Astrocyte (in vitro differentiated cells and primary cell): ENCODE data around the gene INPPL1.

Source experiments
- EZH2 ChIP-seq: IDR thresholded peaks from 2 replicates; pipeline ENCODE4 v1.6.1; 2012; ENCODE audit warnings: mild to moderate bottlenecking, low read length, inconsistent platforms; ENCODE audit not compliant: insufficient read depth
- TF ChIP-seq, protein P1 (sequence below): IDR thresholded peaks from 2 replicates; pipeline ENCODE4 v1.5.1; 2011; ENCODE audit warnings: low read depth, mild to moderate bottlenecking, inconsistent platforms, low read length, moderate library complexity; ENCODE audit not compliant: insufficient read depth

DNA sequence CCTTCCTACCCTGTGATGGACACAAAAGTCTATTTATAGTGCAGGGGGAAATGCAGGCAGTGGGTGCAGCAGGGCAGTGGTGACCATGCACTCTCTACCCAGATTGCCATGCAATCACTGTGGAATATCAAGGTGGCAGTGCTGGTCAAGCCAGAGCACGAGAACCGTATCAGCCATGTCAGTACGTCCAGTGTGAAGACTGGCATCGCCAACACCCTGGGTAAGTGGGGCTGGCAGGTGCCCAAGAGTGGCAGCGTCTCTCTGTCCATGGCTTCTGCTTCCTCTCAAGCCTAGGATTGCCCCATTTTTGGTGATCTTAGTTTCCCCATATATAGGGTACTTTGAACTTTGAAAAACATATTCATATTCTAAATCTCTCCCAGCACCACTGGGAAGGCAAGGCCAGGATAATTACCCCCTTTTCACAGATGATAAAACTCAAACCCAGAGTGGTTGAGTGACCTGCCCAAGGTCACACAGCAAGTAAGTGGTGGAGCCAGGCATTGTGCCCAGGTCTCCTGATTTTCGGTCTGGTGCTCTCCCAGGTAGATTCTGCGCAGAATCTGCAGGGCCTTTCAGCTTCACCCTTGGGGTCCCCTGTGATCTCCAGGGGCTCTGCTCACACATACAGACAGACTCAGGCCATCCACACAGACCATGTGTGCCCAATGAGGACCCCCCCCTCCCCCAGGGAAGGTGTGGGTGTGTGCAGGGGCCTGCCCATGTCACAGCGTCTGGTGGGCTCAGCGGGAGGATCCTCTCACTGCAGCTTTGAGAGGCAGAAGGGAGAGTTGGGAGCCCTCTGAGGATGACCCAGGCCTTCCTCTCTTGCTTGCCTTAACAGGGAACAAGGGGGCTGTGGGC, 7.1 kb downstream of the INPPL1 start:
- TF ChIP-seq, protein P1, sequence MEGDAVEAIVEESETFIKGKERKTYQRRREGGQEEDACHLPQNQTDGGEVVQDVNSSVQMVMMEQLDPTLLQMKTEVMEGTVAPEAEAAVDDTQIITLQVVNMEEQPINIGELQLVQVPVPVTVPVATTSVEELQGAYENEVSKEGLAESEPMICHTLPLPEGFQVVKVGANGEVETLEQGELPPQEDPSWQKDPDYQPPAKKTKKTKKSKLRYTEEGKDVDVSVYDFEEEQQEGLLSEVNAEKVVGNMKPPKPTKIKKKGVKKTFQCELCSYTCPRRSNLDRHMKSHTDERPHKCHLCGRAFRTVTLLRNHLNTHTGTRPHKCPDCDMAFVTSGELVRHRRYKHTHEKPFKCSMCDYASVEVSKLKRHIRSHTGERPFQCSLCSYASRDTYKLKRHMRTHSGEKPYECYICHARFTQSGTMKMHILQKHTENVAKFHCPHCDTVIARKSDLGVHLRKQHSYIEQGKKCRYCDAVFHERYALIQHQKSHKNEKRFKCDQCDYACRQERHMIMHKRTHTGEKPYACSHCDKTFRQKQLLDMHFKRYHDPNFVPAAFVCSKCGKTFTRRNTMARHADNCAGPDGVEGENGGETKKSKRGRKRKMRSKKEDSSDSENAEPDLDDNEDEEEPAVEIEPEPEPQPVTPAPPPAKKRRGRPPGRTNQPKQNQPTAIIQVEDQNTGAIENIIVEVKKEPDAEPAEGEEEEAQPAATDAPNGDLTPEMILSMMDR: no peak
- TF ChIP-seq EZH2: no peak
